ENCODE measurements around the gene CYP2A6.
"Not testable (repeated sequence)": the region's sequence is repeated elsewhere in the genome, so short reads cannot be mapped to it uniquely, and the experiment has no call there.

CYP2A6 gene
- long read RNA-seq, donor 1, result 0 reads
- long read RNA-seq, donor 2, result 0 reads
- long read RNA-seq, donor 3, result 0 reads
- long read RNA-seq, donor 4, result 0 reads
- long read RNA-seq, donor 5, result 0 reads
- long read RNA-seq, donor 6, result 0 reads
- long read RNA-seq, donor 7, result 0 reads
- long read RNA-seq, donor 8, result 0 reads

DNA sequence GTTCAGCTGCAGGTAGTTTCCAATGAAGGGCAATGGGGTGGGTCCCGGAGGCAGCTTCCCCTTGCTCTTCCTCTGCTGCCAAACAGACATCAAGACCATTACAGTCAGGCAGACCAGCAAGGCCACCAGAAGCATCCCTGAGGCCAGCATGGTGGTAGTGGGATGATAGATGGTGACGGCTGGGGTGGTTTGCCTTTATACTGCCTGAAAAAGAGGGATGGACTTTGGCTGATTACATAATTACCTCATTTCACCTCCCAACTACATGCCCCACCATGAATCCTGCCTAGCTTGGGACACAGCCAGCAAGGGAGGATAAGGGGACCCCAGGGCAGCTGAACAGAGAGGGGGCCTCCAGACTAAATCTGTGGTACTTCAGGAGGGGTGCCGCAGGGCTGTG, at the start of gene CYP2A6:
TSS of gene CYP2A6 (minus strand) at position 171 of the 400 bp plus-strand sequence. CDS start at position 150, 21 bp downstream.
- not testable (repeated sequence) for DNase-seq

GRCh38 chr19:40899964-40900363, 49.7 kb upstream of the CYP2A6 start:
- not testable (repeated sequence) for DNase-seq

DNA sequence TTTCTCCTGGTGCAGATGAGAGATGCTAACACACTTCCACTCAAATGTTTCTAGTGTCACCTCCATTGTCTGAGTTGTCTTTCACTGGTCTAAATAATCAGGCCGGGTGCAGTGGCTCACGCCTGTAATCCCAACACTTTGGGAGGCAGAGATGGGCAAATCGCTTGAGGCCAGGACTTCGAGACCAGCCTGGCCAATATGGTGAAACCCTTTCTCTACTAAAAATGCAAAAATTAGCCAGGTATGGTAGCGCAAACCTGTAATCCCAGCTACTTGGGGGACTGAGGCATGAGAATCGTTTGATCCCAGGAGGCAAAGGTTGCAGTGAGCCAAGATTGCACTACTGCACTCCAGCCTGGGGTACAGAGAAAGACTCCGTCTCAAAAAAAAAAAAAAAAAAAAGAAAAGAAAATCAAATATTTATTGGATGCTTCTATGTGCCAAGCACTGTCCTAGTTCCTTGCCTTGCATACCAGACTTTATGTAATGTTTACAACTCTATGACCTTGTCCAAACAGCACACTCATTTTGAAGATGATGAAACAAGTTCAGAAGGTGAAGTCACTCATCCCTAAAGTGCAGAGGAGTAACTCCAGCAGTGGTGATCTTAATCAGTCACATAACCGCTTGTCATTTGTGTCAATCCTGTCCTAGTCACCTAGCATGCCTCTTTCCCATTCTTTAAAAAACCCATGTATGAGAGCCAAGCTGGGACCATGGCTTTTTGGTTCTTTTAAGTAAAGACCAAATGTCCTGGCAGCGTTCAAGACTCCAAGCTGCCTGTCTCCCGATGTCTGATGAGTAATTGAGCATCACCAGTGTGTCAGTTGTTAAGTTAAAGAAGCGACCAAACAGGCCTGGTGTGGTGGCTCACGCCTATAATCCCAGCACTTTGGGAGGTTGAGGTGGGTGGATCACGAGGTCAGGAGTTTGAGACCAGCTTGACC, 46.9 kb upstream of the CYP2A6 start:
- not testable (repeated sequence) for DNase-seq

- DNase-seq, result no peak
Measured at GRCh38 chr19:40896418-40896796, 46.2 kb upstream of the CYP2A6 start.

- no peak for DNase-seq
Measured at GRCh38 chr19:40893112-40893511, 42.9 kb upstream of the CYP2A6 start.

- no peak for DNase-seq
Measured at GRCh38 chr19:40889366-40889765, 39.1 kb upstream of the CYP2A6 start.

DNA sequence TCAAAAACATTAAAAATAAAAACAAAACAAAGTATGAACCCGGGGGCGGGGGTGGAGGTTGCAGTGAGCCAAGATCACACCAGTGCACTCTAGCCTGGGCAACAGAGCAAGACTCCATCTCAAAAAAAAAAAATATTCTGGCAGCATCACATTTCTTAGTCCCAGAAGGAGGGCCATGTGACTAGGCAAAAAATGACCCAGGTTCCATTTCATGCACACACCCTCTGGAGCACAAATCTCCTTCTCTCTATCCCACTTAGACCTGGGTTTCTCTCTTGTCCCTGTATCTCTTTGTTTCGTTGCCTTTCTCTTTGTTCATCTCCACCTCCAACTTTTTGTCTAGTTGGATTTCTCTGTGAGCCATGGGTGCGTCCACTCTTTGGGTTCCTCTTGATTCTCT, 37.9 kb upstream of the CYP2A6 start:
- DNase-seq, result no peak

- DNase-seq, result not testable (repeated sequence)
Measured at GRCh38 chr19:40884187-40884931, 34.1 kb upstream of the CYP2A6 start.

GRCh38 chr19:40882062-40882461, 31.8 kb upstream of the CYP2A6 start, which contains the start of gene CYP2A7:
Gene CYP2A7, minus strand, starts transcription at chr19:40882231. Its CDS starts 21 bp downstream, at chr19:40882210.
- not testable (repeated sequence) for DNase-seq

- not testable (repeated sequence) for DNase-seq
Measured at GRCh38 chr19:40879349-40879748, 29.1 kb upstream of the CYP2A6 start.

DNA sequence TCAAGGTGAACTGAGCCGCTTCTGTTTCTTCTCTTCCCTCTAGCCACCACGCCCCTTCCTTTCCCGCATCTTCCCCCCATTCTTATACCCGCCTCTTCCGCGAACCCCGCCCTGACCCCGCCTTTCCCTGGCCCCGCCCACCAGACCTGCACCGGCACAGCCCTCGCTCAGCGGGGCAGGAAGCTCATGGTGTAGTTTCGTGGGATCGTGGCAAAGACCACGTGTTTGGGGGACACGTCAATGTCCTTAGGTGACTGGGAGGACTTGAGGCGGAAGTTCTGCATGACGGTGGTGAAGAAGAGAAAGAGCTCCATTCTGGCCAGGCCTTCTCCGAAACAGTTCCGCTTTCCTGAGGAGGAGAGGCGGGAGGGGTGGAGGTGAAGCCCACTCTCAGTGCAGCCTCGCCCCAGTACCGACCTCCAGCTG, 25.3 kb upstream of the CYP2A6 start:
- DNase-seq, result not testable (repeated sequence)

DNA sequence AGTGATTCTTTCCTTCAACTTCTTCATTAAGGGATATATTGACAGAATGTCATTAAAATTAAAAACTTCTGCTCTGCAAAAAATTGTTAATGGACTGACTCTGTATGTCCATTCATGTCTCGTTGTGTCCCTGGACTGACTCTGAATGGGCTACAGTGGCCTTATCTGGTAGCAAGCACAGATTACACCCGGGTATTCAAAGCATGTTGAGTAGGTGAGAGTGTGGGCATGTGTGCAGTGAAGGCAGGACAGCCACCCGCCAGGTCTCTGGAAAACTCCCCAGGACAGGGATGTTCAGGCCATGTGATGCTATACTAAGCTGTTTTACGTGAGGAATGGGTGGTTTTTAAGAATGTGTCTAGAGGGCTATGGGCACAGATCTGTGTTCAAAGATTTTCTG, 24.6 kb upstream of the CYP2A6 start:
- DNase-seq, result not testable (repeated sequence)

GRCh38 chr19:40873873-40874272, 23.6 kb upstream of the CYP2A6 start:
- DNase-seq, result not testable (repeated sequence)

DNA sequence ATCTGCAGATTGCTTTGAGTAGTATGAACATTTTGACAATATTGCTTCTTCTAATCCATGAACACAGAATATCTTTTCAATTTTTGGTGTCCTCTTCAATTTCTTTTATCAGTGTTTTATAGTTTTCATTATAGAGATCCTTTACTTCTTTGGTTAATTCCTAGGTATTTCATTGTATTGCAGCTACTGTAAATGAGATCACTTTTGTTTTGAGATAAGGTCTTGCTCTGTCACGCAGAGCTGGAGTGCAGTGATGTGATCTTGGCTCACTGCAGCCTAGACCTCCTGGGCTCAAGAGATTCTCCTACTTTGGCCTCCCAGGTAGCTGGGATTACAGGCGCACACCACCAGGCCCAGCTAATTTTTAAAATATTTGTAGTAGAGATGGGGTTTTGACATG, 22.0 kb upstream of the CYP2A6 start:
- DNase-seq, result no peak

DNA sequence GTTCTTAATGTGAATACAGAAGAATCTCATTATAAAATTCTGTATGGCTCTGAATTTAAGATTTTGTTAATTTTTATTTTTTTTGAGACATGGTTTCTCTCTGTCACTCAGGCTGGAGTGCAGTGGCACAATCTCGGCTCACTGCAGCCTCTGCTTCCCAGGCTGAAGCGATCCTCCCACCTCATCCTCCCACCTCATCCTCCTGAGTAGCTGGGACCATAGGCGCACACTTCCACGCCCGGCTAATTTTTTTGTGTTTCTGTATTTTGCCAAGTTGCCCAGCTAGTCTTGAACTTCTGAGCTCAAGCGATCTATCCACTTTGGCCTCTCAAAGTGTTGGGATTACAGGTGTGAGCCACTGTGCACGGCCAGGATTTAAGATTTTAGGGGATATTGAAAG, 17.5 kb upstream of the CYP2A6 start:
- DNase-seq, result no peak

DNA sequence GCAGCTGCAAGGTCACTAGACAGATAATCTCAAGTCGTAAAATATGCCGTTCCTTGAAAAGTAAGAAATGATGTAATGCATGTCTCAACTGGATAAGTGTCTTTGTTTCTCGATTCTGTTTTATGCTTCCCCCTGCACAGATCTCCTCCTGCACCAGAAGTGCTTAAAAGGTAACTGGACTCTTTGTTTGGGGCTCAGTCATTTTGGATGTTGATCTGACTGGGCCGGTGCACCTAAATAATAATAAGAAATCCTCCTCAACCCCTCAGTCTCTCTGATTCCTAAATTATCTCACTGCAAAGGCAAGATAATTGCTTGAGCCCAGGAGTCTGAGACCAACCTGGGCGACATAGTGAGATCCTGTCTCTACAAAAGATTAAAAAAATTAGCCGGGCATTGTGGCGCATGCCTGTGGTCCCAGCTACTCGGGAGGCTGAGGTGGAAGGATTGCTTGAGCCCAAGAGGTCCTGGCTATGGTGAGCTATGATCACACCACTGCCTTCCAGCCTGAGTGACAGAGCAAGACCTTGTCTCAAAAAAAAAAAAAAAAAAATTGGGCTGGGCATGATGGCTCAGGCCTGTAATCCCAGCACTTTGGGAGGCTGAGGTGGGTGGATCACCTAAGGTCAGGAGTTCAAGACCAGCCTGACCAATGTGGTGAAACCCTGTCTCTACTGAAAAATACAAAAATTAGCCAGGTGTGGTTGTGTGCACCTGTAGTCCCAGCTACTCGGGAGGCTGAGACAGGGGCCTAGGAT, 14.7 kb upstream of the CYP2A6 start:
- DNase-seq, result not testable (repeated sequence)

DNA sequence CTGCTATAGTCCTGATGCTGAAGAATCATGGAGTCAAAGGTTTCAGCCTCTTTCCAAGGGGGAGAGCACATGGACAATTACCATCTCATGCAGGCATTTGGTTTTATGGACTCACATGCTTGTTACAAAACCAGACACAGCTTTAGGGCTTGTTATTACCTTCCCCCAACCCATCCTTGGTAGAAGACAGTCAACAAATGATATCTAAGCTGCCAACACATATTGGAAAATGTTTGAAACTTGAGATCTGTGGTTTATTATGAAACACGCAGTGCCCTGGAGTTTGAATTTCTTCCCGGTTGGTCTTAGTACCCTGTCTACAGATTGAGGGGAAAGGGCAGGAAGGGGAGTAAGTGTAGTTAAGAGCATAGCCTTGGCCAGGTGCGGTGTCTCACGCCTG, 12.5 kb upstream of the CYP2A6 start:
- DNase-seq, result no peak

DNA sequence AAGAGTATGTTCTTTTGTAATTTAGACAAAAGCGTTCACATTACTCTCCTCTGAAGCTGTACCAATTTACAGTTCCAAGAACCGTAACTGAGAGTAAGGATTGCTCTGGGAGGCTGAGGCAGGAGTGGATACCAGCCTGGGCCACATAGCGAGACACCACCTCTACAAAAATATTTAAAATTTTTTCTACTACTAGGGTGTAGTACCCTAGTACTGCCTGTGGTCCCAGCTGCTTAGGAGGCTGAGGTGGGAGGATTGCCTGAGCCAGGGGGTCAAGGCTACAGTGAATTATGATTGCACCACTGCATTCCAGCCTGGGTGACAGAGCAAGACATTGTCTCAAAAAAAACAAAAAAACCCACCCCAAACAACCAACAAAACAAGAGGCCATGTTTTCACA, 12.1 kb upstream of the CYP2A6 start:
- no peak for DNase-seq

GRCh38 chr19:40858109-40858508, 7.9 kb upstream of the CYP2A6 start:
- no peak for DNase-seq

- not testable (repeated sequence) for DNase-seq
Measured at GRCh38 chr19:40852467-40853152, 2.4 kb upstream of the CYP2A6 start.

DNA sequence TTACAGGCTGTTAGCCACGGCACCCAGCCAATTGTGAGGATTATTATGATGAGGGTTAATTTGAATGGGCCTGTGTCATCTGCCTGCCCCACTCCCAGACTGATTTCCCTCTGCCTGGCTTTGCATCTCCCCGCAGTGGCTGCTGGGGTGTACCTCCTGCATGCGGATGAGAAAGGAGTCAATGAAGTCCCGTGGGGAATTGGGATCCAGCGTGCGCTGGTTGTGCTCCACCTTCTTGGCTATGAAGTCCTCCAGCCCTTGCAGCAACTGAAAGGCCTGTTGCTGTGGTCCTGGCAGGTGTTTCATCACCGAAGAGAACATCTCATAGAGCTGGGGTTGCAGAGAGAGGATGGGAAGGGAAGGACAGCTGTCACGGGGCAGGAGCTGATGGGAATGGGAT, 3.5 kb downstream of the CYP2A6 start:
- DNase-seq, result not testable (repeated sequence)

All from right kidney (tissue), 9 donors.